IPS-NIHi7 (cell line): ENCODE measurements around the gene NAT14.

Source experiments
- DNase-seq: peaks from one replicate; pipeline ENCODE4 v3.0.0; 2012; ENCODE audit warnings: mixed read lengths; ENCODE audit errors: extremely low spot score

Gene NAT14

GRCh38 chr19:55453511-55454260, 31.3 kb upstream of the NAT14 start:
- DNase-seq: no peak

- DNase-seq: peak; percentile 67
Measured at GRCh38 chr19:55454787-55455243, 30.2 kb upstream of the NAT14 start.

- no peak for DNase-seq
Measured at GRCh38 chr19:55455576-55456235, 29.3 kb upstream of the NAT14 start.

DNA sequence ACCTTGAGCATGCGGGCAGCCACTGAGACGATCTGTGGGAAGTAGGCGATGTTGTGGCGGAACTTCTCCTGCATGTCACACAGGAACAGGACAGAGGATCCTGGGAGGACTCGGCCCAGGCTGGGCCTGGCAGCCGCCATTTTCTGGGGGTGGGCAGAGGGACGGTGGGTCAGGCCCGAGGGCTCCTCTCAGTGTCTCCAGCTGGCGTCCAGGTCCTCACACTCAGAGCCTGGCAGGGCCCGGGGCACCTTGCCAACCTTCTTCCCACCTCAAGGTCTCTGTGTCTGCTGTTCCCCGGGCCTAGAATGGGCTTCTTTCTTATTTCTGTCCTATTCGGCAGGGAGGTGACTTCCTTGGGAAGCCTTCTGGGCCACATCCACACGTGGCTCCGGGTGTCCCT, 28.6 kb upstream of the NAT14 start:
- DNase-seq: no peak

DNA sequence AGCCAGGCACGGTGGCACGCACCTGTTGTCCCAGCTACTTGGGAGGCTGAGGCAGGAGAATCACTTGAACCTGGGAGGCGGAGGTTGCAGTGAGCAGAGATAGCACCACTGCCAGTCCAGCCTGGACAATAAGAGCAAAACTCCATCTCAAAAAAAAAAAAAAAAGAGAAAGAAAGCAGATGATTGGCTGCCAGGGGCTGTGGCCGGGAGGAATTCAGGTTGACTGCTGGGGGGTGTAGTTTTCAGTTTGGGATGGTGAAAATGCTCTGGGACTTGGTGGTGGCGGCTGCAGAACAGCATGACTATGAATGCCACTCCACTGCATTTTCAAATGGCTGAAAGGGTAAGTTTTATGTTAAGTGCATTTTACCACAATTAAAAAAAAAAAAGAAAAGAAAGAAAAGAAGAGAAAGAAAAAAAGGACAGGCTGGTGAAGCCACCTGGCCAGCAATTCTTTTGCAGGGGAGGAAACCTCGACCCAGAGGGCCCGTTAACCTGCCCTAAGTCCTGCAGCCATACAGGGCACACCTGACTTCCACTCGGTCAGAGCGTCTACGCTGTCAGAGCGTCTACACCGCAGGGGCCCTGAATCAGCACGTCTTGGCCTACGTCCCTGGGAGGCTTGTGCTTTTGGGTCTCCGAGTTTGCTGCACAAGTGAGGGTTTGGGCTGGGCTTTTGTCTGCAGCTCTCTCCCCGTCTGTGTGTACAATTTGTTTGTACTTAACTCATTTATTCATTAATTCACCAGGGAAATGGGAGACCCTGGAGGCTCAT, 27.1 kb upstream of the NAT14 start:
- no peak for DNase-seq

GRCh38 chr19:55459551-55459949, 25.4 kb upstream of the NAT14 start:
- no peak for DNase-seq

DNA sequence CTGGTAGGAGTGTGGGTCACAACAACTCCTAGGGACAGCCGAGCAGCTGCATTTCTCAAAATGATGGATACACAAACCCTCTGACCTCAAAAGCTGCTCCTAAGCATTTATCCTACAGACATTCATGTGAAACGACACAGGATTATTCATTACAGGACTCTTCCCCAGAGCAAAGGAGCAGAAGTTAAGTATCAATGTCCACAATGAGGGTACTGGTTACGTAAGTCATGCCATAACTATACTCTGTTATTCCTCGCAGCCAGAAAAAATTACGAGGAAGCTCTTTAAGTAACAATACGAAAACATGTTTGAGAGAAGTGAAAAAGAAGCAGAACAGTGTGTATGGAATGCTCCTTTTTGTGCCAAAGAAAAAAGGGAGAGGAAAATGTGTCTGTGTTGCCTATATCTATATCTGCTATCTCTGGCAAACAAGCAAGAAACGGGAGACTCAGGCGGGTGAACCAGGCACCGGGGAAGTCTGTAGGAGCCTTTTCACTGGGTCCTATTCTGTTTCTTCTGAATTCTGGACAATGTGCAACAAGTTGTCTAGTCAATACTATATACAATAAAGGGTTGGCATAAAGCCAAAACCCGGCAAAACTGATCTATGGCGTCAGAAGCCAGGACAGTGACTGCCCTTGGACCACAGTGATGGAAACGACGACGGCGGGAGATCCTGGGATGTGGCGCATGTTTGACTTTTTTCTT, 24.9 kb upstream of the NAT14 start:
- no peak for DNase-seq

DNA sequence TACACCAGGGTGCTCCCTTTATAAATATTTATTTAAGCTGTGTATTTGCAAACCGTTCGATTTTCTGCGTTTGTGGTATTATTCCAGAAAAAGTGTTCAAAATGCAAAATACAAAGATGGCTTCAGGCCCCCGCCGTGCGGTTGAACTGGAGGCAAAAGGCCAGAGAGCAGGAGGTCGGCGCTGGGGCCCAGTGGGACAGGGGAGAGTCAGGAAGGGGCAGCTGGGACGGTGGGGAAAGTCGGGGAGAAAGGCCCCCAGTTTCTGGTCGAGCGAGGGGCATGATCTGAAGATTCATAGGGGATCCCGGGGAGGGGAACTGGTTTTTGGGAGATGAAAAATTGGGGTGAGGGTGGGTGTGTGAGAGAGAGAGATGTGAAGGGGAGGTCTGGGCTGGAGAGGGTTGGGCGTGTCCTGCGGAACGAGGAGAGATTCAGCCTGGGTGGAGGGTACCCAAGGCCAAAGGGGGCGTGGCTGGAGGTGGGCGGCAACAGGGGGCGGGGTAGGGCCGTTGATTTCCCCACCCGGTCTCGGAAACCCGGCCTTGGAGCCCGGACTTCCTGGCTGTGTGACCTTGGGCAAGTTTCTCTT, 24.2 kb upstream of the NAT14 start:
- peak; percentile 90 for DNase-seq

GRCh38 chr19:55461259-55461973, 23.6 kb upstream of the NAT14 start, which contains the start of gene ISOC2:
ISOC2 (minus strand) TSS chr19:55461642; CDS start chr19:55456486, 5,156 bp downstream.
- DNase-seq: peak; percentile 97

- DNase-seq: no peak
Measured at GRCh38 chr19:55461974-55462626, 22.9 kb upstream of the NAT14 start.

GRCh38 chr19:55462722-55463121, 22.3 kb upstream of the NAT14 start:
- no peak for DNase-seq

DNA sequence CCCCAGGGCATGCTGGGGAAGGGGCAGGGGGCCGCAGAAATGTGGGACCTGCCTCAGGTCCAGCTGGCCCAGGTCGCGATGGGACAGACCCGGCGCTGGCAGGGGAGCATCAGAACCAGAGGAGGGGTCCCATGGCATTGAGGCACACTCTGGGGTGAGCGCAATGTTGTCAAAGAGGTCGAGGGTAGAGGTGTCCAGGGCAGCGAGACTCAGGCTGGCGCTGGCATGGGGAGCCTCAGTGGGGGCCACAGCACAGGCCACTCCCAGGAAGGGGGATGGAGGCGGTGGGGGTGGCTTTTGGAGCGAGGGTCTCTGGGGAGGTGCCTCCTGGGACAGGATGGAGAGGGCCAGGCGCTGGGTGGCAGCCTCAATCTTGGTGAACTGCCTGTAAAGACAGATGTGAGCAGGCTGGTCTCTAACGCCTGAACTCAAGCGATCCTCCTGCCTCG, 21.4 kb upstream of the NAT14 start:
- DNase-seq: no peak

DNA sequence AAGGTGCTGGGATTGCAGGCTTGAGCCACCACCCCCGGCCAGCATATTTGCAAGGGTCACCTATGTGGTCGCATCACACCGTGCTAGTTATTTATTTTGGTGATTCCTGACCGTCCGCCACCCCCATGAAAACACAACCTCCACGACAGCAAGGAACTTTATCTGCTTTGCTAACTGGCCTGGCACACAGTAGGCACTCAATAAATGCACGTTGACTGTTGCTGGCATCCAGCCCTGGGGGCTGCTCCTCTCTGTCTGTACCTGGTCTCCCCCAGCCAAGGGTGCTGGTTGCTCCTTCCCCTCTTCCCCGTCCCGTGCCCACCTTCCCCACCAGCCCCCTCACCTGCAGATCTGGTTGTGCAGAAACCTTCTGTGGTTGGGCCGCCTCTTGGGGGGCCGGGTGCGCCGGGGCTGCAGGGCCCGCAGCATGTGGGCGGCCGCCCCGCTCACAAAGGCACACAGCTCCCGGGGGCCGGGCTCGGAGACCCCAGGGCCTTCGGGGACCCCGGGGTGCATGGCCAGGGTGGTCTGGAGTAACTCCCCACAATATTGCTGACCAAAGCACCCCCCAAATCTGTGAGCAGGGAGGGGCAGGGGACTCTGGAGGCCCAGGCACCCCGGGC, 20.8 kb upstream of the NAT14 start:
- no peak for DNase-seq

GRCh38 chr19:55464662-55465054, 20.3 kb upstream of the NAT14 start, which contains the start of gene C19orf85:
C19orf85 (minus strand) TSS chr19:55464751; CDS start chr19:55464554, 197 bp downstream.
- DNase-seq: no peak

GRCh38 chr19:55465460-55466240, 19.3 kb upstream of the NAT14 start:
- DNase-seq: no peak

- DNase-seq: no peak
Measured at GRCh38 chr19:55466241-55466614, 18.8 kb upstream of the NAT14 start.

GRCh38 chr19:55467236-55468053, 17.5 kb upstream of the NAT14 start:
- peak; percentile 71 for DNase-seq

- DNase-seq: no peak
Measured at GRCh38 chr19:55468054-55468393, 17.0 kb upstream of the NAT14 start.
